Stimulated activated CD4-positive, alpha-beta T cell treated with anti-CD3 and anti-CD28 coated beads, Interleukin-15, amount 100 ng/mL, for 24 hours (primary cell): ENCODE measurements around the gene ALDH18A1.
"Not testable (repeated sequence)": the region's sequence is repeated elsewhere in the genome, so short reads cannot be mapped to it uniquely, and the experiment has no call there.

Experiments
- DNase-seq: peaks from one replicate; pipeline ENCODE4 v3.0.0-alpha.2; 2020

The ALDH18A1 gene

DNA sequence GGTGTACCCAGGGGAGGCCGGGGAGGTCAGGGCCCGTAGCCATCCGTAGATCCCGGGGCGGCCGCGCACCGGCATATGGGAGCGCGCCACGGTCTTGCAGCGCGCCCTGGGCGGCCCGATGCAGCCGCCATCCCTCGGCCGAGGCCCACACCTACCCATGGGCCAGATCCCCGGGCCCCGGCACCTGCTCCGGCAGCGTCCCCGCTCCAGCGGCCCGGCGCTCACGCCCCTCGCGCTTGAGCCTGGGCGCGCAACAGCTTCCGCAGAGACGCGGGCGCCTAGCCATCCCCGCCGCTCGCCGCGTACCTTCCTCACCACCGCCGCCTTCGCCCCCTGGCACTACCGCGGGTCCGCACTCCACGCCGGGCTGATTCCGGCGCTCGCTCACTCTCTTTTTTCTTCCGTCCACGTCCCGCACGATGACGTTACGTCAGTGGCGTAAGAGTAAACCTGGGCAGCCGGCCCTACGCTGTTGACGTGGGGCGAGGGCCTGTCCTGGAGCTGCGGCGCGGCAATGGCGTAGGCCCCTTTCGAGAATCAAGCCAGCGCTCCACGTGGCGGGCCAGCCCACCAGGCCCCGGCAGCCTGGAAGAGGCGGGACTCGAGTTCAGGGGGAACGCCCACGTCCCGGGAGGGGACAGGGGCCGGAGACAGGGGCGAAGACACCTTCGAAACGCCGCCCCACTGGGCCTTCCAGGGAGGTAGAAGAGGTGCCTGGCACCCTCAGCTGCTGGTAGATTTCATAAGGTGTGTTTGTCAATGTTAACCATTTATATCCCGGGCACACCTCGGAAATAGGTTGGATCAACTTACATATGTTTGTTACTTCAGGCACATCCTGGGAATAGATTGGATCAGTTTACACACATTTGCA is at the start of gene ALDH18A1:
Gene ALDH18A1 (minus strand): TSS at position 421 of the 874 bp plus-strand sequence. CDS start 3,334 bp downstream, outside the sequence.
- peak; percentile 94 for DNase-seq

DNA sequence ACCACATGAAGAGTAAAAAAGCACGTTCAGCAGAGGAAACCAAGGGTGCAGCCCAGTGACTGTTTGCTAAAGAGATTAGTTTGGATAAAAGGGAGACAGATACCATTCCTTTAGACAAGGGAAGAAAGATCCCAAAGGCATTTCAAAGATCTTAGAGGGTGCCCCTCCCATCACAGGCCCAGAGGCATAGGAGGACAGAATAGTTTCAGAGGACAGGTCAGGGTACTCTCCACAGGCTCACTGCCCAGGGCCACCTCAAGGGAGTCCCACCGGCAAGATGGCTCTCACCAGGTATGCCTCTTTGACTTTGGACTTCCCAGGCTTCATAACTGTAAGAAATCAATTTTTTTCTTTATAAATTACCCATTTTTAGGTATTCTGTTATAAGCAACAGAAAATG is 41.9 kb upstream of the ALDH18A1 start:
- no peak for DNase-seq

DNA sequence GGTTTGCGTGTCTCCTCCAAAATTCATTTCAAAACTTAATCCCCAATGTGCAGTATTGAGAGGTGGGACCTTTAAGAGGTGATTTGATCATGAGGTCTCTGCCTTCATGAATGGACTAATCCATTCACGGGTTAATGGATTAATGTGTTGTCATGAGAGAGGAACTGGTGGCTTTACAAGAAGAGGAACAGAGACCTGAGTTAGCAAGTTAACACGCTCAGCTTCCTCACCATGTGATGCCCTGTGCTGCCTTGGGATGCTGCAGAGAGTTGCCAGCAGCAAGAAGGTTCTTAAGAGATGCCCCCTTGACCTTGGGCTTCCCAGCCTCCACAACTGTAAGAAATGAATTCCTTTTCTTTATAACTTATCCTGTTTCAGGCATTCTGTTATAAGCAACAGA is 40.9 kb upstream of the ALDH18A1 start:
- DNase-seq, result no peak

DNA sequence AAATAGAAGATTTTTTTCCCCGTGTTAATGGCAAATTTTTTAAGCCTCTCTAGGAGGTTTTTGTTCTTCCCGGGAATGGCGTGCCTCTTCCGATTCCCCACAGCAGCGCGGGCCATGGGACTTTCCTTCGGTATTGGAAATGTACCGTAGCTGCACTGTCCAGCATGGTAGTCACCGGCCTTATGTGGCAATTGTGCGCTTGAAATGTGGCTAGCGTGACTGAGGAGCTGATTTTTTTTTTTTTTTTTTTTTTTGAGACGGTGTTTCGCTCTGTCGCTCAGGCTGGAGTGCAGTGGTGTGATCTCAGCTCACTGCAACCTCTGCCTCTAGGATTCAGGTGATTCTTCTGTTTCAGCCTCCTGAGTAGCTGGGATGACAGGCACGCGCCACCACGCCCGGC is 38.2 kb upstream of the ALDH18A1 start:
- no peak for DNase-seq

DNA sequence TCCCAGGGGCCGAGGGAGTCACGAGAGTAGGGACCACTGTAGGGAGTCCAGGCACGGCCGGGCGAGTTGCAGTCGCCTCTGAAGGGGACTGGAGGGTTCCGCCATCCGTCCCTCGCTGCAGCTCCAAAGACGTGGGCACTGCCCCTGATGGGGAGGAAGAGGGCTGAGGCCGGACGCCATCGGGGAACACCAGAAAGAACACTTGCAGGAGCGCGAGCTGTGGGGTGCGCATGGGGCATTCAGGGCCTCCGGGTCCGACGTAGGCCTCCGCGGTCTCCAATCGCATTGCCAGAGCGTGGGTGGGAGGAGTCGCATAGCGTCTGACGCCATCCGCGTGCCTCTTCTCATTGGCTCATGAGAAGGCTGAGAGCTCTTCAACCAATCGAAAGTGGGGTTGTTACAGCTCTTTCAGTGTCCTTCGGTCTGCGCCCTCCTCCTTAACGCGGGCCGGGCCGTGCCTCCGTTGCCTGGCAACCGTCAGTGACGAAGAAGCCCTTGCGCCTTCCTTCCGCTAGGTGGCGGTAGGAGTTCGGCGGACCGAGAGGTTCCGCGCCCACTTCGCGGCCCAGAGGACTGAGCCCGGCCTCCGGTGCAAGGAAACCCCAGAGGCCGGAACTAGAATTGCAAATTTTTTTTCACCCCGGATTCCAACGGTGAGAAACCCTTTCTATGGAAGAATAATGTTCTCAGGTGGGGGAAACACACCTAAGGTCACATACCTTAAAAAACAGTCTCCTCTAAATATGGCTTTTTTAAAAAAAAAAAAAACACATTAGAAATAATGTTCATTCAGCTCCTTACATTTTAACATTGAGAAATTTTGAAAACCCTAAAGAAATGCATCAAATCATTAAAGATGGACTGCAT is 37.4 kb upstream of the ALDH18A1 start, which contains the start of gene TCTN3:
Gene TCTN3 (minus strand): TSS at position 260 of the 867 bp plus-strand sequence. CDS start 28 bp downstream, at position 232.
- DNase-seq, result peak; percentile 96

DNA sequence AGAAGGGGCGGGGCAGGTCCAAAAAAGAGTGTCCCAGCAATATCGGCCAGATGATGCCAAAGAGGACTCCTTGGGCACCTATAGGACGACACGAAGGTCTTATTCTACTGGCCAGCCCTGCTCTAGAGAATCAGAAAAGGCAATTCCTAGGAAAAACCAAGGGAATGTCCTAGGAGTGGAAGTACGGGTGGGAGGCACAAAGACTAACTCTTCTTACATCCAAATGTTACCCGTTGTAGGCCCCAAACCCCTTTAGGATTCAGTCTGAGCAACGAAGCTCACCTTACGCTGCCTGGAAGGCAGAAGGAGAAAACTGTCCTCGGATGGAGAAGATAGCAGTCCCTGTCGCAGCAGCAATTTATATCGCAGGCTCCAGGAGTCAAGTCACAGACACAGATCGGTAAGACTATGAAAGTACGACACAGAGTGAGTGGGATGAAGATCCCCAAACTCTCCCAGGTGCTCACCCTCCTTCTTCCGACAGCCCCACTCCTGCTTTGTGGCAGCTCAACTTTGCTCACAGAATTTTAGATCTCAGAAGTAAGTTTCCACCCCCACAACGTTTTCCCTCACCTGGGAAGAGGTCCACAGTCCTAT is 36.7 kb upstream of the ALDH18A1 start:
- DNase-seq, result no peak

DNA sequence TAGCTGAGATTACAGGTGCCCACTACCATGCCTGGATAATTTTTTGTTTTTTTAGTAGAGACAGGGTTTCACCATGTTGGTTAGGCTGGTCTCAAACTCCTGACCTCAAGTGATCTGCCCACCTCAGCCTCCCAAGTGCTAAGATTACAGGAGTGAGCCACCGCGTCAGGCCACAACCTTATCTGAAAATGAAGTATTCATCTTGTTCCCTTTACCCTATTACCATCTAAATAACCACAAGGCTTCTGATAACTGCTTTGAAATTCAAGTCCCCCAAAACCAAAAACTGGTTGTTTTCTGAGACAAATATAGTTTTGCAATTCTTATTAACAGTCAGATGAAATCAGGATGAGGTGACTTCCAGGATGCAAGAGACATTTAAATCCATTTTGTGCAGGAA is 34.8 kb upstream of the ALDH18A1 start:
- no peak for DNase-seq

DNA sequence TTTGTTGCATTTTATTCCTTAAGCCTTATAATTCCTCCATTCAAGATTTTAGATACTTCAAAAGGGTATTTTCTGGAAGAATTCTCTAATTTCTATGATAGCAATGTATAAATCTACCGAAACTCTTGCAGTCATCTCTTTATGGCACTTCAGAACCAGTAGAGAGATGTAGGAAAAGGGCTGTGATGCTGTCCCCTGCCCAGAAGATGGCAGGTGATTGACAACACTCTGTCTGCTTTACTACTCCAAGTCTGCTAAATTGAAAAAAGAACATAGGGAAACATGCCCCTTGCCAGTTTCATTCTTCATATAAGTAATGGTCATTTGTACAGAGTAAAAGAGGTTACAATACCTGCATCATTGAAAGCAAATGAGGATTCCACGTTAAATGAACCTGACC is 32.1 kb upstream of the ALDH18A1 start:
- DNase-seq, result no peak

DNA sequence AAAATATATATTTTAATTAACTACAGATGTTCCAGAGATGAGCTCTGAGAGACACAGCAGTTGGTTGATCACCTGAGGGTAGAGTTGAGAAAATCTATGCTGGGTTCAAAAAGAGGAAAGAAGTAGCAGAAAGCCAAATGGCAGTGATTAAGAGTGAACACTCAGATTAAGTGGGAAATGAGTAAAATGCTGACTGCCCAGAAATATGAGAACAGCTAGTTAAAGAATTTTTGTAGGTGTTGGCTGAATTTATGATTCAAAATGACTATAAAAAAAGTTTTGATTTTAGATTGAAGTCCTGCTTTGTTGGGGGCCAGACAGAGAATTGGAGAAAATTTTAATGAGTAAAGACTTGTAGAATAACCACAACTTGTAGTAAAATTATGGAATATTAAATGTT is 27.5 kb upstream of the ALDH18A1 start:
- no peak for DNase-seq

DNA sequence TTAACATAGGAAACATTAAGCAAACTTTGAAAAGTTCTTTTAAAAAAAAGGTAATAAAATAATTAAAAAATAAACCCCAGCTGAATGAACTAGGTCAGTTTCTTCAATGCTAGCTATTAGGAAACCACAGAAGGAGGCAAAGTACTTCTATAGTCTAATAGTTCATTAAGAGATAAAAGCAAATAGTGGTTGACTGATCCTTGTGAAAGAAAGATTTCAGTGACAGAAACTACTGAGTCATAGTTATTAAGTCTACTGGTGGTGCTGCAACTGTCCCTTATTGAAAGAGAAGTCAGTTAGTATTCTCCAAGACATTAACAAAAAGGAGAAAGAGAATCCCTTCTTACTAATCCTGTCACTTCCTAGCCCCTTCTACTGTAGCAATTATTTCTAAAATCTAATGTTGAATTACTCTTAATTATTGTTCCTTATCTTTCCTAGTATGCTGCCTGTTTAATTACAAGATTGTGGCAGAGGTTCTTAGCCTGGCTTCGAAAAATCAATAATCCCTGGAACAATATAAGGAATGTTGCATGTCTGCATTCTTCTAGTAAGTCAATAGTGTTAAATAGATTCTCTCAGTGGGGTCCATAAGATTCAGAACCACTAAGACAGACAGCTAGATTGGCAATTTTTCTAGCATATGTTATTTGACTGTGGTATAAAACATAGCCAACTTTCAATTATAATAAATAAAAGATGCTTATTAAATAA is 19.0 kb upstream of the ALDH18A1 start:
- no peak for DNase-seq

DNA sequence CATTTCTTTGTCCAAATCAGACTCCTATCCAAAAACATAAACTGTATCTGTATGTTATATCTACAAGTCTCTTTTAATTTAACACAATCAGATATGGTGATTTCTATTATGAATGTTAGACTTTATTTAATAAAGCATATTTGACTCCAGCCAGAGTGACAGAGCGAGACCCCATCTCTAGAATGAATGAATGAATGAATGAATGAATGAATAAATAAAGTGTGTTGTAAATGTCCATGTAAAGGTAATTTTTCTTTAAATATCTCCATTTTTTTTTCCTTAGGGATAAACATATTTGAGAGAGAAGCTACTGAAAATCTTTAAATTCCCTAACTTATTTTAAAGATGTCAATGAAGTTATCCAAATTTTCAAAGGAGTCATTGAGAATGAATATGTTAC is 18.1 kb upstream of the ALDH18A1 start:
- DNase-seq, result no peak

DNA sequence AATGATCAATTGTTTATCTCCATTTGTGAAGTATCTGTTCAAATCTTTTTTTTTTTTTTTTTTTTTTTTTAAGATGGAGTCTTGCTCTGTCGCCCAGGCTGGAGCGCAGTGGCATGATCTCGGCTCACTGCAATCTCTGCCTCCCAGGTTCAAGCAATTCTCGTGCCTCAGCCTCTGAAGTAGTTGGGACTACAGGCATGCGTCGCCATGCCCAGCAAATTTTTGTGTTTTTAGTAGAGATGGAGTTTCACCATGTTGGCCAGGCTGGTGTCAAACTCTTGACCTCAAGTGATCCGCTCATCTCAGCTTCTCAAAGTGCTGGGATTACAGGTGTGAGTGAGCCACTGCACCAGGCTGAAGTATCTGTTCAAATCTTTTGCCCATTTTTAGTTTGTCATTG is 16.1 kb upstream of the ALDH18A1 start:
- not testable (repeated sequence) for DNase-seq

DNA sequence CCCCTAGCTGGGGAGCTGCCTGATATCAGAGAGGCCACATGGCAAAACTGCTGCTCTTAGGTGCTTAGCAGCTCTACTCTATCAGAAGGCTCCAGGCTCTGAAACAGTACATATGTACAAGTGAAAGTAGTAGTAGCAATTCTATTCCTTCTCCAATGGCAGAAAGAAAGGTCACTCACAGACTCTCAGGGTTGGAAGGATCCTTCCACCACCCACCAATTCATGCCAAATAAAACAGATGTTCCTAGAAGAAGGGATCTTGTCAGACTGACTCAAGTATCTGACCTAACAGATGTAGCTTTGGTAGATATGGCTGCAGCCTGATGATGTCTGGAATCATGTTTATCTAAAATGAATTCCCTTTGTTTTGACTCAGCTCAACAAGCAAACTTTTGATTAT is 8.0 kb upstream of the ALDH18A1 start:
- DNase-seq, result no peak

DNA sequence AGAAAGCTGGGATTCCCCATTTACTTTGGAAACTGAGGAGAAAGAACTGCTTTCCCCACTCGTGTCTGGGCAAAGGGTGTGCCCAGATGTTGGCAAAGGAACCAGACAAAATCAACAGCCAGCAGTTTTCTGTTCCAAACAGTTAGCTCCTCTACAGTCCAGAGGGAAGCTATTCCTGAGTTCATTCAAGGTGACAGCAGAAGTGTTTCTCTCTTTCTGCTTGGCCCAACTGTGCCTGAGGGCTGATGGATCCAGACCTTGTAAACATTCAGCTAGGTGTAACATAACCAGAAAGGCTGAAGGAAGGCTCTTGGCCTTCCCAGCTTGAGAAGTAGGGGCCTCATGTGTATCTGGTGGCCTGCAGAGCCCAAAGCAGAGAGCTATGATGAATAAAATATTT is 7.0 kb upstream of the ALDH18A1 start:
- DNase-seq, result no peak

DNA sequence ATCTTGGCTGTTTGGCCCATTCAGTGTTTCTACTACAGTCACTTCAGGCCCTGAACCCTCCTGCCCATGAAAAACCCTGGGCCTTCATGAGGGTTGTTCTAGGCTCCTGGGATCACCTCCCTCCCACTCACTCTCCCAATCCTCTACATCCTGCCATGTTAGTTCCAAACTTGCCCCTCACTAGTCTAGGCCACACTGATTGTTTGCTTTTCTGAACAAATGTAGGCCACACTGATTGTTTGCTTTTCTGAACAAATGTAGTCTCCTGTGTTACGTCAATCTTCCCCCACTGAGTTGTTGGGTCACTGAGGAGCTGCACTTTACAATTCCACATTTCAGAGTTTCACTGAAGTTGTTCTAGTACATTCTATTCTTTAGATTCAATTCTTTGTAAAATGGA is 5.3 kb upstream of the ALDH18A1 start:
- DNase-seq, result no peak

DNA sequence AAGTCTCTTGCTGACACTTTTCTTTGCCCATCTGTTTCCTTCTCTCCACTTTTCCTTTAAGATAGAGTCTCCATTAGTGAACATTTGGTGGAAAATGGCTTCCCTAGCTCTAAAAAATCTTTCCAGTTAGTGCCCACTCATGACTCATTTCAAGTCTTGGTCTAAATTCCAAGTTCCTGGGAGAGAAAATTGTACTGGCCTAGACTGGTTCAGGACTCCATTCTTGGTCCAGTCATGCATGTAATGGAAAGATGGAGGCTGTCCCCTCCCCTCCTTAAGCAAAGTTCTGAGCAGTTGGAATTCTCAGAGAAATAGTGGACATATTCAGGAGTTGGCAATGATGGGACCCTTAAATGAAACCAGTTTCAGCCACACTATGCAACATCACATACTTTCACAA is 3.8 kb upstream of the ALDH18A1 start:
- DNase-seq, result no peak

DNA sequence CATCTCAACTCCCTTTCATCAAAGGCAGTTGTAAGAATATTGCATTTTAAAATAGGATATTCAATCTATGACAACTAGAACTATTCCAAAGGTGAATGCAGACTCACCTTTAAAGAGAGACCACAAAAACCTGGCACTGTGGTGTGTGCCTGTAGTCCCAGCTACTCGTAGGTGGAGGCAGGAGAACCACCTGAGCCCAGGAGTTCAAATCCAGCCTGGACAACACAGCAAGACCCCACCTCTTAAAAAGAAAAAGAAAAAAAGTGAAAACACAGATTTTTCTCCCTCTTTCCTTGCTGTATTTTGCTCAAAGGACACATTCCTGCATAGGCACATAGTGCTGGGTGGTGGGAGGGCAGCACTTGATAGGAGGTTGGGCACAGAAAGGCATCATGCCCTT is 739 bp upstream of the ALDH18A1 start:
- DNase-seq, result no peak

DNA sequence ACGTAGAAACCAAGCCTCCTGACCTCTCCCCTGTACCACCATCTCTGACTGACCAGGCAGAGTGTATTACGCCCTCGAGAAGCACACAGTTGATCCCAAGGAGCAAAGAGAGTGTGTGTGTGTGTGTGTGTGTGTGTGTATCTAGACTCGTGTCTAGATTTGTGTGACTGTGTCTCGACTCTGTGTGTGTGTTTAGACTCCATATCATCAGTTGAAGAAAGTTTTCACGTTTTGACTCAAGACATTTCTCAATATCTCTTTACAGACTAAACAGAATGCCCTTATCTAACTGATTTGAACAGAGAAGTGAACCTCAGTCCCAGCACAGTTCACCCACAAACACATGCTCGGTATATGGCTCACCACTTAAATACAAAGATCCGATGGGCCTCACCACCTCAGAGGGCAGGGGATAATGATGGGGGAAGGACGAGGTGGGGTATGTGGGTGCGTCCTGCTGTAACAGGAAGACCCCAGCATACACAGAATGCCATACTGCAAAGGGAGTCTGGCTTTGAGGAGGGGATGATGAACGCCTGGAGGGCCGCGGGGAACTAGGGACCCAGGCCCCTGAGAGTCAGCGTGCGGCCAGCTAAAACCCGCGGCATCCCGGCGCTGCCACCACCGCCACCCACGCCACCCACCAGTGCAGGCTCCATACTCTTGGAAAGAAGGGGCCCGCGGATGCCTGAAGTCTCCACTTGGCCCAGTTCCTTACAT is 780 bp downstream of the ALDH18A1 start:
- DNase-seq, result no peak

DNA sequence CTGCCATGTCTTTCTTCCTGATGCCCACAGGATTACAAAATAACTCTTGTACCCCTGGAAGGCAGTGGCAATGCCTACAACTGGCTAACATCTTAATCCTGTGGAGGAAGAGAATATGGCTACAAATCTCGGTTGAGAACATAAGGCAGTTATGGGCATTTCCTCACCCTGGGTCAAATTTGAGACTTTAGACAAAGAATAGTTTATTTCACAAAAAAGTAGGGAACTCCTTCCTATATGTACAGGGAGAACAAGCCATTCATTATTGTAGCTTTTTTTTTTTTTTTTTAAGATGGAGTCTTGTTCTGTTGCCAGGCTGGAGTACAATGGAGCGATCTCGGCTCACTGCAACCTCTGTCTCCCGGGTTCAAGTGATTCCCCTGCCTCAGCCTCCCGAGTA is 2.6 kb downstream of the ALDH18A1 start:
- DNase-seq, result no peak

DNA sequence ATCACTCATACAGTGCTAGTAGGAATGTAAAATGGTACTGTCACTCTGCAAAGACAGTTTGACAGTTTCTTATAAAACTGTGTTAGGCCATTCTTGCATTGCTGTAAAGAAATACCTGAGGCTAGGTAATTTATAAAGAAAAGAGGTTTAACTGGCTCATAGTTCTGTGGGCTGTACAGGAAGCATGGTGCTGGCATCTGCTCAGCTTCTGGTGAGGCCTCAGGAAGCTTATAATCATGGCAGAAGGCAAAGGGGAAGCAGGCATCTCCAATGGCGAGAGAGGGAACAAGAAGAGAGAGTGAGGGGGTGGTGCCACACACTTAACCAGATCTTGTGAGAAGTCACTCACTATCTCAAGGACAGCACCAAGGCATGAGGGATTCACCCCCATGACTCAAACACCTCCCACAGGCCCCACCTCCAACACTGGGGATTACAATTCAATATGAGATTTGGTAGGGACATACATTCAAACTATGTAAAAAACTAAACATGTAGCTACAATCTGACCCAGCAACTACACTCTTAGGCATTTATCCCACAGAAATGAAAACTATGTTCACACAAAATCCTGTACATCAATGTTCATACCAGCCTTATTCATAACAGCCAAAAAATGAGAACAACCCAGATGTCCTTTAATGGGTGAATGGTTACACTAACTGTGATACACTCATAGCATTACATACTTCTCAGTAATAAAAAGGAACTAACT is 5.0 kb downstream of the ALDH18A1 start:
- no peak for DNase-seq

DNA sequence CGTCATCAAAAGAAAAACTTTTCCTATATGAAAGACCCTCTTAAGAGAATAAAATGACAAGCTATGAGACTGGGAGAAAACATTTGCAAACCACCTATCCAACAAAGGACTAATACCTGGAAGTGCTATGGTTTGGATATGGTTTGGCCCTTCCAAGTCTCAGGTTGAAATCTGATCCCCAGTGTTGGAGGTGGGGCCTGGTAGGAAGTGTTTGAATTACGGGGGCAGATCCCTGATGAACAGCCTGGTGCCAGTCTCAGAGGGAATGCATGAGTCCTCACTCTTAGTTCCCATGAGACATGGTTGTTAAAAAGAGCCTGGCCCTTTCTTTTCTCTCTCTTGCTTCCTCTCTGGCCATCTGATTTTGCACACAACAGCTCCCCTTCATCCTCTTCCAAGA is 6.3 kb downstream of the ALDH18A1 start:
- DNase-seq, result no peak
